Mesenchymal stem cell (in vitro differentiated cells and primary cell): ENCODE results near the gene AK2. TPM values are rescaled to one million over a fixed set of nuclear protein-coding genes. Genes with fewer than 3 reads are reported as not detected.

Experiments
- DNase-seq: peaks from one replicate; pipeline ENCODE4 v3.0.0-alpha.2; 2013
- H2AFZ ChIP-seq: one replicate; pipeline ENCODE4 v1.6.1; 2013; ENCODE audit warnings: low read depth, mild to moderate bottlenecking, control low read depth, inconsistent platforms, low read length, moderate library complexity
- H2AK5ac ChIP-seq: 2 replicates; pipeline ENCODE4 v1.6.1; 2013; ENCODE audit warnings: low read length, moderate library complexity, mild to moderate bottlenecking, inconsistent platforms; ENCODE audit not compliant: severe bottlenecking
- H2BK120ac ChIP-seq: one replicate; pipeline ENCODE4 v1.6.1; 2013; ENCODE audit warnings: low read depth, mild to moderate bottlenecking, inconsistent platforms, low read length, moderate library complexity
- H2BK12ac ChIP-seq, 2 experiments: one replicate each; pipeline ENCODE4 v1.6.1; 2013; ENCODE audit warnings: inconsistent platforms in 2 of 2, low read length in 2 of 2, mild to moderate bottlenecking in 2 of 2, moderate library complexity in 2 of 2, control low read depth in 1 of 2
- H2BK15ac ChIP-seq: one replicate; pipeline ENCODE4 v1.6.1; 2013; ENCODE audit warnings: mild to moderate bottlenecking, low read depth, inconsistent platforms; ENCODE audit not compliant: poor library complexity, severe bottlenecking
- H2BK5ac ChIP-seq: 2 replicates; pipeline ENCODE4 v1.6.1; 2013; ENCODE audit warnings: low read depth, mild to moderate bottlenecking, low read length, control low read depth, inconsistent platforms; ENCODE audit not compliant: poor library complexity, severe bottlenecking
- H3K14ac ChIP-seq, 2 experiments: one replicate each; pipeline ENCODE4 v1.6.1; 2013; ENCODE audit warnings: inconsistent platforms in 2 of 2, low read length in 2 of 2, control low read depth in 1 of 2, mild to moderate bottlenecking in 1 of 2, moderate library complexity in 1 of 2
- H3K18ac ChIP-seq, 2 experiments: one replicate each; pipeline ENCODE4 v1.6.1; 2013; ENCODE audit warnings: inconsistent platforms in 2 of 2, low read length in 2 of 2, control low read depth in 1 of 2, low read depth in 1 of 2, mild to moderate bottlenecking in 1 of 2
- H3K23ac ChIP-seq, 2 experiments: one replicate each; pipeline ENCODE4 v1.6.1; 2013; ENCODE audit warnings: inconsistent platforms in 2 of 2, low read length in 2 of 2, mild to moderate bottlenecking in 2 of 2, moderate library complexity in 2 of 2, control low read depth in 1 of 2
- H3K27ac ChIP-seq: 2 replicates; pipeline ENCODE4 v1.5.1; 2013; ENCODE audit warnings: mild to moderate bottlenecking, moderate library complexity, low read length, control low read depth, inconsistent platforms; ENCODE audit not compliant: poor library complexity, severe bottlenecking
- H3K27me3 ChIP-seq, 2 experiments: 2 replicates each; pipeline versions ENCODE4 v1.6.1 to v1.7.0; 2013; ENCODE audit warnings: low read length in 2 of 2, mild to moderate bottlenecking in 2 of 2, moderate library complexity in 2 of 2, control low read depth in 1 of 2, inconsistent platforms in 1 of 2; ENCODE audit not compliant: control insufficient read depth in 1 of 2, insufficient read depth in 1 of 2
- H3K36me3 ChIP-seq, 2 experiments: 2 replicates each; pipeline versions ENCODE4 v1.6.1 to v1.7.0; 2013; ENCODE audit warnings: low read length in 2 of 2, control low read depth in 1 of 2, inconsistent platforms in 1 of 2, low read depth in 1 of 2, mild to moderate bottlenecking in 1 of 2; ENCODE audit not compliant: insufficient read depth in 2 of 2, control insufficient read depth in 1 of 2
- H3K4ac ChIP-seq, 2 experiments: one replicate each; pipeline ENCODE4 v1.6.1; 2013; ENCODE audit warnings: inconsistent platforms in 2 of 2, low read length in 2 of 2, mild to moderate bottlenecking in 2 of 2, moderate library complexity in 2 of 2, control low read depth in 1 of 2, low read depth in 1 of 2
- H3K4me1 ChIP-seq: 2 replicates; pipeline ENCODE4 v1.6.1; 2013; ENCODE audit warnings: low read depth, low read length, control low read depth; ENCODE audit not compliant: control insufficient read depth, insufficient read depth
- H3K4me2 ChIP-seq: 2 replicates; pipeline ENCODE4 v1.6.1; 2013; ENCODE audit warnings: low read length, mild to moderate bottlenecking, inconsistent platforms; ENCODE audit not compliant: poor library complexity, severe bottlenecking
- H3K4me3 ChIP-seq, 2 experiments: 2 replicates each; pipeline versions ENCODE4 v1.5.1 to v1.7.0; 2013; ENCODE audit warnings: low read length in 2 of 2, mild to moderate bottlenecking in 2 of 2, control low read depth in 1 of 2, low read depth in 1 of 2; ENCODE audit not compliant: insufficient read depth in 1 of 2
- H3K79me1 ChIP-seq: replicated peaks from 2 replicates; pipeline ENCODE4 v1.6.1; 2013; ENCODE audit warnings: mild to moderate bottlenecking, control low read depth, low read length, inconsistent platforms; ENCODE audit not compliant: poor library complexity, severe bottlenecking
- H3K9ac ChIP-seq: 2 replicates; pipeline ENCODE4 v1.7.0; 2013; ENCODE audit warnings: mild to moderate bottlenecking, low read length, moderate library complexity
- H3K9me3 ChIP-seq: 2 replicates; pipeline ENCODE4 v1.7.0; 2013; ENCODE audit warnings: mild to moderate bottlenecking, low read length; ENCODE audit not compliant: control insufficient read depth
- H4K8ac ChIP-seq: one replicate; pipeline ENCODE4 v1.6.1; 2013; ENCODE audit warnings: inconsistent platforms, mild to moderate bottlenecking, low read length, moderate library complexity
- H4K91ac ChIP-seq: one replicate; pipeline ENCODE4 v1.6.1; 2013; ENCODE audit warnings: mild to moderate bottlenecking, low read length, inconsistent platforms
- WGBS: methylation state at CpG from one replicate; pipeline ENCODE4 v1.1.7; 2013; ENCODE audit warnings: mixed read lengths; 5-methylcytosine and 5-hydroxymethylcytosine counted together
- polyA plus RNA-seq, 2 experiments: library from polyadenylated mRNA; stranded (reverse); fragments of 200-250 nt; gene quantifications; one replicate each; pipeline ENCODE4 v1.2.3, GENCODE V29; 2013

The AK2 gene
- 81.3 TPM for polyA plus RNA-seq (2013, experiment 1 of 2)
- polyA plus RNA-seq (2013, experiment 2 of 2), result 82.4 TPM

DNA sequence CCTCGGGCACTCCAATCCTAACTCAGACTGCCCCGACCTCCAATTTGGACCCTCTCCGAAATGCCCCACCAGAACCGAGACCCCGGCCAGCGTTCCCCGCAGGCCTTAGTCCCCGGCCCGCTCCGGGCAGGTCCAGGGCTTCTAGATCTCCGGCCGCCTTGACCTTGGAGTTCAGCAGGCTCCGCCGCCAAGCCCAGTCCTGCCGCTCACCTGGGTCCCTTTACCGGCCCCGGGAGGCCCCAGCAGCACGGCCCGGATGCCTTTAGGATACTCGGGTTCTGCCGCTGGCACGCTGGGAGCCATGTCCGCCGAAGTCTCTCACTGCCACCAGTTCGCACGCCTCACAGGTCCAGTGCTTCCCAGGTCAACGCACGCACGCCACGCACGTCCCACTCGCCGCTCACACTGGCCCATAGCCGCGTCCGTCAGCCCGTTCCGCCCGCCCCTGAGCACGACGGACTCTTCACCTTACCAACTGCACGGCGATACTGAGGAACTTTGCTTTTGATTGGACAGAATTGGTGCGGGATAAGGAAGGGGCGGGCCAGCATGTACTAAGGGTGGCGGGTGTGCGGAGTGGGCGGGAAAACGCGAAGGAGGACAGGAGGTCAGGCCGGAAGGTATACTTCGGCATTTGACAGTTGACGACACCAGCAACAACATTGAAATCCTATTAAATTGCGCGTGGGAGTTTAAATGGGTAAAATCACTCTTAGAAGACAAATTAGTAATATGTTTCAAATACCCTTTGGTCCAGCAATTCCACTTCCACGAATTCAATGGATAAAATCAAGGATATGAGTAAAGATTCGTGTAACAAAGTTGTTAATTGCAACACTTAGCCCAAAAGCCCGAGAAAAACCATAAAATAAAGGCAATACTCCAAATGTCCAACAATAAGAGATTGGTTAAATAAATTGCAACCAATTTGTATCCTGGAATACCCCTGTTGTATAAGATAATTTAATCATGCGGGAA is at the start of gene AK2:
Gene AK2, minus strand, starts transcription at position 358 of the 978 bp plus-strand sequence. Its CDS starts 55 bp downstream, at position 303.
- Histone ChIP-seq H3K27ac (no peak within 1 kb of the TSS), H4K91ac (no peak within 1 kb of the TSS), H2BK15ac (peak within 1 kb of the TSS; percentile 53), H2BK120ac (no peak within 1 kb of the TSS), H3K4me2 (peak within 1 kb of the TSS; percentile 74), H3K9me3 (no peaks in the 10 kb centered on the region), H3K4me1 (peaks cover 8% of the 10 kb centered on the region), H2AK5ac (no peak within 1 kb of the TSS), H3K4ac (peak within 1 kb of the TSS in 1 of 2 experiments; percentile 37), H3K9ac (peak within 1 kb of the TSS; percentile 90), H3K14ac (peak within 1 kb of the TSS in 1 of 2 experiments; percentile 78), H2BK12ac (no peak within 1 kb of the TSS), H2AFZ (peak within 1 kb of the TSS; percentile 39), H3K27me3 (no peaks in the 10 kb centered on the region), H3K36me3 (peaks cover 0 to 11% of the 10 kb centered on the region in 2 experiments), H3K18ac (peak within 1 kb of the TSS; percentile 14 to 23), H3K79me1 (peaks cover 7% of the 10 kb centered on the region), H2BK5ac (no peak within 1 kb of the TSS), H4K8ac (peak within 1 kb of the TSS; percentile 62), H3K23ac (peak within 1 kb of the TSS in 1 of 2 experiments; percentile 29), H3K4me3 (peak within 1 kb of the TSS; percentile 73 to 95)
- peak; percentile 99 for DNase-seq
- WGBS, result 3% methylated on average over 46 of the region's 59 CpGs

DNA sequence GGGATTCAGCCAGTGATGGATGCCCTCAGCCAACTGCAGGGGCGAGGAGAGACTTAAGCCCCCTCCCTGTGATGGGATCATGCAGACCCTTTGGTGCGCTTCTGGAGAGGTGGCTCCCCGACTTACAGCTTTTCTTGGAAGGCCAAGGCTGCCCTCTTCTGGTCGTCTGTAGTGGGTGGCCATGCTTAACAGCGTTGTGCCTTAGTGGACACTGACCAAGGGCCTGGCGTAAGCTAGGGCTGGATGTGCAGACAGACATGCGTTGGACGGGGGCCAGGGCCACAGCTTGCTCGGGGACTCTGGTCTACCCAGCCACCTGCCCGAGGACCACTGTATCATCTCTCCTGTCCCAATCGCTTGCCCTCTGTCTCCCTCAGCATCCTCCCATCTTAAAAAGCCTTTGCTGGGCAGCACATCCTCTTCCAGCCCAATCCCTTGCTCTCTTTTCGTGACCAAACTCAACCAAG is 49.7 kb upstream of the AK2 start:
- Histone ChIP-seq H3K9ac (no peak overlapping the region), H3K9me3 (no peaks in the 10 kb centered on the region), H4K8ac (no peak overlapping the region), H3K4me1 (peaks cover 27% of the 10 kb centered on the region), H3K23ac (no peak overlapping the region), H2AK5ac (peak overlapping the region; percentile 16), H3K4ac (no peak overlapping the region), H3K4me3 (no peak overlapping the region), H2AFZ (no peak overlapping the region), H3K27me3 (no peaks in the 10 kb centered on the region), H3K18ac (no peak overlapping the region), H2BK120ac (no peak overlapping the region), H3K14ac (no peak overlapping the region), H3K27ac (no peak overlapping the region), H3K36me3 (peaks cover 10 to 17% of the 10 kb centered on the region in 2 experiments), H2BK15ac (no peak overlapping the region), H2BK12ac (no peak overlapping the region), H3K79me1 (peaks cover 20% of the 10 kb centered on the region), H2BK5ac (no peak overlapping the region), H3K4me2 (no peak overlapping the region), H4K91ac (no peak overlapping the region)
- 26% methylated on average over 12 of the region's 12 CpGs for WGBS
- peak; percentile 84 for DNase-seq

DNA sequence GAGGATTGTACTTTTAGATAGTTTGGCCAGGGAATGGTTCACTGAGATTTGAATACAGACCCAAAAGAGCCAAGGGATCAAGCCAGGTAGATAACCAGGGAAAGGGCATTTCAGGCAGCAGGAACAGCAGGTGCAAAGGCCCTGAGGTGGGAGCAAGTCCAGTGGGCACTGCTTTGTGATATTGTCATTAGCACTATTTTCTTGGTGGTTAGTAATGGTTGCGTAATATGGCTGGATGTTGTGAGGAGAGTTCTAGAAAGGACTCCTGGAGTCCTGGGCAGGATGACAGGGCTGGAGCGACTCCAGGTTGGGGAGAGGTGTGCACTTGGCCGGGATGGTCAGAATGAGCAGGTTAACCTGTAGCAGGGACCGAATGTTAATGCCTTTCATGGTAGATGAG is 48.6 kb upstream of the AK2 start:
- WGBS, result 89% methylated on average over 4 of the region's 4 CpGs
- Histone ChIP-seq H4K8ac (no peak overlapping the region), H3K27me3 (no peaks in the 10 kb centered on the region), H3K79me1 (peaks cover 24% of the 10 kb centered on the region), H2BK15ac (no peak overlapping the region), H2BK120ac (no peak overlapping the region), H3K9me3 (no peaks in the 10 kb centered on the region), H3K4ac (no peak overlapping the region), H3K36me3 (peaks cover 10 to 17% of the 10 kb centered on the region in 2 experiments), H3K14ac (no peak overlapping the region), H3K27ac (no peak overlapping the region), H3K4me3 (no peak overlapping the region), H2AK5ac (no peak overlapping the region), H3K4me1 (peaks cover 32% of the 10 kb centered on the region), H2BK12ac (no peak overlapping the region), H2BK5ac (no peak overlapping the region), H3K4me2 (no peak overlapping the region), H2AFZ (no peak overlapping the region), H3K23ac (no peak overlapping the region), H4K91ac (no peak overlapping the region), H3K9ac (no peak overlapping the region), H3K18ac (no peak overlapping the region)
- DNase-seq, result no peak

DNA sequence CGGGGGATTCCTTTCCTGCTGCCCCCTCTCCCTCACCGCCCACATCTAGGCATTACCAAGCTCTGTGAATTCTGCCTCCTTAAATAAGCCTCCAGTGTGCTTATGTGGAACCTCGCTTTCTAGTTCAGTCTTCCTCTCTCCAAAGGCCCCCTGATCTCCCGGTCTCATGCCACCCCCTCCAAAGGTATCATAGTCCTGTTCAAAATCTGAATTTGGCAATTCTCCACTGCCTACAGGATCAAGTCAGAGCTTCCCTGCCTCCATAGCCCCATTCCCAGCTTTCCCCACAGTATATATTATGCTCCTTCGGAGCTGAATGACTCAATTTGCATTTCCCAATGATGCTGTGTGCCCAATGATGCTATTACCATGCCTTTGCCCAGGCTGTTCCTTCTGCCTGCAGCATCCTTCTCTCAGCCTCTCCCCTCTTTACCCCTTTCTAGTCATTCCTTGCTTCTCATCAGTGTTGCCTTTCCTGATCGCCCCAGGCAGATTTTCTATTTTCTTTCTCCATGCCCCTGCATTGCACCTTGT is 46.0 kb upstream of the AK2 start:
- no peak overlapping the region for H2BK12ac ChIP-seq

More for the DNA sequence above, 46.0 kb upstream of the AK2 start:
- Histone ChIP-seq H2BK15ac (no peak overlapping the region), H2AFZ (no peak overlapping the region), H3K9me3 (no peaks in the 10 kb centered on the region), H3K4ac (no peak overlapping the region), H2AK5ac (no peak overlapping the region), H3K36me3 (peaks cover 10 to 12% of the 10 kb centered on the region in 2 experiments), H3K4me1 (peaks cover 22% of the 10 kb centered on the region), H3K4me2 (peak overlapping the region; percentile 87), H3K18ac (no peak overlapping the region), H4K91ac (no peak overlapping the region), H3K23ac (no peak overlapping the region), H3K4me3 (peak overlapping the region in 1 of 2 experiments; percentile 94), H4K8ac (no peak overlapping the region), H3K9ac (peak overlapping the region; percentile 92), H2BK5ac (no peak overlapping the region), H2BK120ac (no peak overlapping the region), H3K14ac (no peak overlapping the region), H3K27me3 (no peaks in the 10 kb centered on the region), H3K79me1 (peaks cover 18% of the 10 kb centered on the region), H3K27ac (no peak overlapping the region)
- WGBS, result 65% methylated on average over 5 of the region's 6 CpGs
- DNase-seq, result peak; percentile 52
